C4-2B (cell line): Measurements from ENCODE around the gene CHN2.

Source experiments
- ZFX ChIP-seq: fragments of 450-650 bp; IDR thresholded peaks from 2 replicates; pipeline ENCODE4 v1.6.1; 2017
- TF ChIP-seq, protein P1 (sequence below): fragments of 450-650 bp; conservative IDR thresholded peaks from 2 replicates; pipeline ENCODE4 v1.5.1; 2017; ENCODE audit warnings: mild to moderate bottlenecking

DNA sequence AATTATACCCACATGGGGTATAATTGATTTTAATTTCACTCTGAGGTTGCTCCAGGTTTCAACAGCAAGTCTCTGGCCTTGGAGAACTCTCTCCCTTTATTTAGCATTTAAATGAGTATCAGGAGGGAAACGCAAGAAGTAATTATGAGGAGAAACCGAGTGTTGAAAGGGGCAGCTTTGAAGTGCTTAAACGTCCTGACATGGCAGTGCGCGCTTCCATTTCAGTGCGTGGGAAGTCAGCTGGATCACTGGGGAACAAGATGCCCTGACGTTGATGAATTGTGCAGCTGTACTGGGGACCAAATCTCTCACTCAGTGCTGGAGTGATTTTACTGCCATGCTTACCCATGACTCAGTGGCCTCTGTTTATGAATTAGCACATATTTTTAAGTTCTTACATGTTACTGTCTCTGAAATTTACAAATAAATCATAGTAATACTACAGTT lies 263.0 kb downstream of the CHN2 start:
- TF ChIP-seq, protein P1, sequence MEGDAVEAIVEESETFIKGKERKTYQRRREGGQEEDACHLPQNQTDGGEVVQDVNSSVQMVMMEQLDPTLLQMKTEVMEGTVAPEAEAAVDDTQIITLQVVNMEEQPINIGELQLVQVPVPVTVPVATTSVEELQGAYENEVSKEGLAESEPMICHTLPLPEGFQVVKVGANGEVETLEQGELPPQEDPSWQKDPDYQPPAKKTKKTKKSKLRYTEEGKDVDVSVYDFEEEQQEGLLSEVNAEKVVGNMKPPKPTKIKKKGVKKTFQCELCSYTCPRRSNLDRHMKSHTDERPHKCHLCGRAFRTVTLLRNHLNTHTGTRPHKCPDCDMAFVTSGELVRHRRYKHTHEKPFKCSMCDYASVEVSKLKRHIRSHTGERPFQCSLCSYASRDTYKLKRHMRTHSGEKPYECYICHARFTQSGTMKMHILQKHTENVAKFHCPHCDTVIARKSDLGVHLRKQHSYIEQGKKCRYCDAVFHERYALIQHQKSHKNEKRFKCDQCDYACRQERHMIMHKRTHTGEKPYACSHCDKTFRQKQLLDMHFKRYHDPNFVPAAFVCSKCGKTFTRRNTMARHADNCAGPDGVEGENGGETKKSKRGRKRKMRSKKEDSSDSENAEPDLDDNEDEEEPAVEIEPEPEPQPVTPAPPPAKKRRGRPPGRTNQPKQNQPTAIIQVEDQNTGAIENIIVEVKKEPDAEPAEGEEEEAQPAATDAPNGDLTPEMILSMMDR: no peak
- TF ChIP-seq ZFX: no peak
